ENCODE measurements around the gene SNPH.

SNPH gene

GRCh38 chr20:1292620-1293019 lies 26.5 kb downstream of the SNPH start:
- Histone ChIP-seq H3K4me1 (ENCODE audit: control insufficient read depth in 2 of 2, insufficient read depth in 1 of 2, low read depth in 1 of 2, low read length in 2 of 2) (no peaks in the 10 kb centered on the region), H4K8ac (ENCODE audit: low read depth, low read length) (no peak overlapping the region), H3K27me3 (ENCODE audit: control insufficient read depth in 3 of 3, insufficient read depth in 3 of 3, low read depth in 1 of 3, low read length in 3 of 3) (peaks cover 0 to 48% (median 0%) of the 10 kb centered on the region in 3 experiments), H3K4me3 (ENCODE audit: low read length in 2 of 2) (no peak overlapping the region), H3K18ac (ENCODE audit: low read length) (no peak overlapping the region), H3K14ac (ENCODE audit: low read length) (no peak overlapping the region), H2BK5ac (ENCODE audit: low read length) (no peak overlapping the region), H3K27ac (replicated peaks; ENCODE audit: low read length) (no peak overlapping the region), H3K4ac (ENCODE audit: low read length) (no peak overlapping the region), H3K36me3 (replicated peaks in 1 of 2; ENCODE audit: control insufficient read depth in 2 of 2, insufficient read depth in 2 of 2, low read length in 2 of 2) (no peaks in the 10 kb centered on the region), H2BK12ac (ENCODE audit: low read length) (no peak overlapping the region), H2BK15ac (ENCODE audit: low read length) (no peak overlapping the region), H4K91ac (ENCODE audit: low read depth, low read length, poor library complexity) (no peak overlapping the region), H3K9me3 (replicated peaks in 1 of 2; ENCODE audit: control insufficient read depth in 2 of 2, insufficient read depth in 1 of 2, low read depth in 1 of 2, low read length in 2 of 2) (no peaks in the 10 kb centered on the region), H2BK120ac (ENCODE audit: low read depth, low read length) (no peak overlapping the region), H2AK5ac (ENCODE audit: low read depth, low read length) (no peak overlapping the region), H3K79me1 (ENCODE audit: low read depth, low read length) (no peaks in the 10 kb centered on the region), H3K4me2 (ENCODE audit: insufficient read depth, low read length, poor library complexity, severe bottlenecking) (no peak overlapping the region), H3K9ac (ENCODE audit: low read depth, low read length, poor library complexity) (no peak overlapping the region), H3K23ac (ENCODE audit: low read depth, low read length, poor library complexity) (no peak overlapping the region), H2AFZ (ENCODE audit: low read length) (no peak overlapping the region)
- no CpG with 5 or more reads among the region's 1 CpG for WGBS, 2 donors (ENCODE audit: extremely low coverage in 2 of 2, insufficient read length in 2 of 2, insufficient replicate concordance in 1 of 2)
- DNase-seq (ENCODE audit: low spot score): no peak

GRCh38 chr20:1293641-1294379 lies 27.7 kb downstream of the SNPH start:
- peak overlapping the region; percentile 1 for H3K14ac ChIP-seq (ENCODE audit: low read length)
- WGBS, 2 donors (ENCODE audit: extremely low coverage in 2 of 2, insufficient read length in 2 of 2, insufficient replicate concordance in 1 of 2): no CpG with 5 or more reads among the region's 6 CpGs
- H3K4me3 ChIP-seq (ENCODE audit: low read length in 2 of 2): no peak overlapping the region
- no peak overlapping the region for H2BK15ac ChIP-seq (ENCODE audit: low read length)
- no peak overlapping the region for H2BK12ac ChIP-seq (ENCODE audit: low read length)
- DNase-seq (ENCODE audit: low spot score): no peak
- H2BK5ac ChIP-seq (ENCODE audit: low read length): no peak overlapping the region
- H3K9me3 ChIP-seq (replicated peaks in 1 of 2; ENCODE audit: control insufficient read depth in 2 of 2, insufficient read depth in 1 of 2, low read depth in 1 of 2, low read length in 2 of 2): no peaks in the 10 kb centered on the region
- H2BK120ac ChIP-seq (ENCODE audit: low read depth, low read length): no peak overlapping the region
- no peak overlapping the region for H3K9ac ChIP-seq (ENCODE audit: low read depth, low read length, poor library complexity)
- no peak overlapping the region for H3K4ac ChIP-seq (ENCODE audit: low read length)
- H3K23ac ChIP-seq (ENCODE audit: low read depth, low read length, poor library complexity): no peak overlapping the region
- no peak overlapping the region for H2AK5ac ChIP-seq (ENCODE audit: low read depth, low read length)
- no peak overlapping the region for H3K18ac ChIP-seq (ENCODE audit: low read length)
- no peaks in the 10 kb centered on the region for H3K36me3 ChIP-seq (replicated peaks in 1 of 2; ENCODE audit: control insufficient read depth in 2 of 2, insufficient read depth in 2 of 2, low read length in 2 of 2)
- H3K79me1 ChIP-seq (ENCODE audit: low read depth, low read length): no peaks in the 10 kb centered on the region
- no peaks in the 10 kb centered on the region for H3K4me1 ChIP-seq (ENCODE audit: control insufficient read depth in 2 of 2, insufficient read depth in 1 of 2, low read depth in 1 of 2, low read length in 2 of 2)
- no peak overlapping the region for H3K27ac ChIP-seq (replicated peaks; ENCODE audit: low read length)
- no peak overlapping the region for H4K91ac ChIP-seq (ENCODE audit: low read depth, low read length, poor library complexity)
- H2AFZ ChIP-seq (ENCODE audit: low read length): no peak overlapping the region
- no peak overlapping the region for H4K8ac ChIP-seq (ENCODE audit: low read depth, low read length)
- peaks cover 0 to 54% (median 0%) of the 10 kb centered on the region in 3 experiments for H3K27me3 ChIP-seq (ENCODE audit: control insufficient read depth in 3 of 3, insufficient read depth in 3 of 3, low read depth in 1 of 3, low read length in 3 of 3)
- H3K4me2 ChIP-seq (ENCODE audit: insufficient read depth, low read length, poor library complexity, severe bottlenecking): no peak overlapping the region

GRCh38 chr20:1294497-1294896 lies 28.4 kb downstream of the SNPH start:
- no peak overlapping the region for H3K27ac ChIP-seq (replicated peaks; ENCODE audit: low read length)
- no peaks in the 10 kb centered on the region for H3K9me3 ChIP-seq (replicated peaks in 1 of 2; ENCODE audit: control insufficient read depth in 2 of 2, insufficient read depth in 1 of 2, low read depth in 1 of 2, low read length in 2 of 2)
- no peak overlapping the region for H3K4me2 ChIP-seq (ENCODE audit: insufficient read depth, low read length, poor library complexity, severe bottlenecking)
- H3K23ac ChIP-seq (ENCODE audit: low read depth, low read length, poor library complexity): peak overlapping the region; percentile 40
- no peak overlapping the region for H4K91ac ChIP-seq (ENCODE audit: low read depth, low read length, poor library complexity)
- peak overlapping the region; percentile 17 for H3K9ac ChIP-seq (ENCODE audit: low read depth, low read length, poor library complexity)
- no peak overlapping the region for H3K4ac ChIP-seq (ENCODE audit: low read length)
- H2AK5ac ChIP-seq (ENCODE audit: low read depth, low read length): peak overlapping the region; percentile 13
- H3K27me3 ChIP-seq (ENCODE audit: control insufficient read depth in 3 of 3, insufficient read depth in 3 of 3, low read depth in 1 of 3, low read length in 3 of 3): peaks cover 0 to 50% (median 0%) of the 10 kb centered on the region in 3 experiments
- H3K14ac ChIP-seq (ENCODE audit: low read length): no peak overlapping the region
- no peak overlapping the region for H3K4me3 ChIP-seq (ENCODE audit: low read length in 2 of 2)
- WGBS, 2 donors (ENCODE audit: extremely low coverage in 2 of 2, insufficient read length in 2 of 2, insufficient replicate concordance in 1 of 2): no CpG with 5 or more reads among the region's 8 CpGs
- H2BK12ac ChIP-seq (ENCODE audit: low read length): no peak overlapping the region
- no peak overlapping the region for H2BK5ac ChIP-seq (ENCODE audit: low read length)
- DNase-seq (ENCODE audit: low spot score): no peak
- no peak overlapping the region for H2BK120ac ChIP-seq (ENCODE audit: low read depth, low read length)
- H3K79me1 ChIP-seq (ENCODE audit: low read depth, low read length): no peaks in the 10 kb centered on the region
- H4K8ac ChIP-seq (ENCODE audit: low read depth, low read length): no peak overlapping the region
- no peaks in the 10 kb centered on the region for H3K36me3 ChIP-seq (replicated peaks in 1 of 2; ENCODE audit: control insufficient read depth in 2 of 2, insufficient read depth in 2 of 2, low read length in 2 of 2)
- no peaks in the 10 kb centered on the region for H3K4me1 ChIP-seq (ENCODE audit: control insufficient read depth in 2 of 2, insufficient read depth in 1 of 2, low read depth in 1 of 2, low read length in 2 of 2)
- H2AFZ ChIP-seq (ENCODE audit: low read length): no peak overlapping the region
- H3K18ac ChIP-seq (ENCODE audit: low read length): peak overlapping the region; percentile 5
- no peak overlapping the region for H2BK15ac ChIP-seq (ENCODE audit: low read length)

- peak overlapping the region; percentile 80 for H3K9ac ChIP-seq (ENCODE audit: low read depth, low read length, poor library complexity)
- no CpG with 5 or more reads among the region's 20 CpGs for WGBS, 2 donors (ENCODE audit: extremely low coverage in 2 of 2, insufficient read length in 2 of 2, insufficient replicate concordance in 1 of 2)
- H3K79me1 ChIP-seq (ENCODE audit: low read depth, low read length): no peaks in the 10 kb centered on the region
These were observed 29.3 kb downstream of the SNPH start for GRCh38 chr20:1295276-1295930.

More at GRCh38 chr20:1295276-1295930, 29.3 kb downstream of the SNPH start:
- Histone ChIP-seq H2BK120ac (ENCODE audit: low read depth, low read length) (no peak overlapping the region), H3K27ac (replicated peaks; ENCODE audit: low read length) (no peak overlapping the region), H2AK5ac (ENCODE audit: low read depth, low read length) (peak overlapping the region; percentile 50), H3K23ac (ENCODE audit: low read depth, low read length, poor library complexity) (no peak overlapping the region), H2BK12ac (ENCODE audit: low read length) (no peak overlapping the region), H3K14ac (ENCODE audit: low read length) (no peak overlapping the region), H2BK15ac (ENCODE audit: low read length) (no peak overlapping the region), H4K91ac (ENCODE audit: low read depth, low read length, poor library complexity) (no peak overlapping the region), H3K27me3 (ENCODE audit: control insufficient read depth in 3 of 3, insufficient read depth in 3 of 3, low read depth in 1 of 3, low read length in 3 of 3) (peaks cover 0 to 50% (median 0%) of the 10 kb centered on the region in 3 experiments), H4K8ac (ENCODE audit: low read depth, low read length) (no peak overlapping the region), H3K4me2 (ENCODE audit: insufficient read depth, low read length, poor library complexity, severe bottlenecking) (no peak overlapping the region), H3K4me3 (ENCODE audit: low read length in 2 of 2) (no peak overlapping the region), H3K9me3 (replicated peaks in 1 of 2; ENCODE audit: control insufficient read depth in 2 of 2, insufficient read depth in 1 of 2, low read depth in 1 of 2, low read length in 2 of 2) (no peaks in the 10 kb centered on the region), H2AFZ (ENCODE audit: low read length) (no peak overlapping the region), H3K36me3 (replicated peaks in 1 of 2; ENCODE audit: control insufficient read depth in 2 of 2, insufficient read depth in 2 of 2, low read length in 2 of 2) (no peaks in the 10 kb centered on the region), H3K18ac (ENCODE audit: low read length) (peak overlapping the region; percentile 20), H2BK5ac (ENCODE audit: low read length) (no peak overlapping the region), H3K4me1 (ENCODE audit: control insufficient read depth in 2 of 2, insufficient read depth in 1 of 2, low read depth in 1 of 2, low read length in 2 of 2) (no peaks in the 10 kb centered on the region), H3K4ac (ENCODE audit: low read length) (no peak overlapping the region)
- no peak for DNase-seq (ENCODE audit: low spot score)
